Measurements from ENCODE around the gene EXOC3L1. TPM values are rescaled to one million over a fixed set of nuclear protein-coding genes. Genes with fewer than 3 reads are reported as not detected.
A peak's percentile ranks its signal among the peaks of the same experiment; 100 is the strongest.

The EXOC3L1 gene
- total and polyA plus RNA-seq, 12 donors: 1.8 to 8.8 (median 3.2) TPM

DNA sequence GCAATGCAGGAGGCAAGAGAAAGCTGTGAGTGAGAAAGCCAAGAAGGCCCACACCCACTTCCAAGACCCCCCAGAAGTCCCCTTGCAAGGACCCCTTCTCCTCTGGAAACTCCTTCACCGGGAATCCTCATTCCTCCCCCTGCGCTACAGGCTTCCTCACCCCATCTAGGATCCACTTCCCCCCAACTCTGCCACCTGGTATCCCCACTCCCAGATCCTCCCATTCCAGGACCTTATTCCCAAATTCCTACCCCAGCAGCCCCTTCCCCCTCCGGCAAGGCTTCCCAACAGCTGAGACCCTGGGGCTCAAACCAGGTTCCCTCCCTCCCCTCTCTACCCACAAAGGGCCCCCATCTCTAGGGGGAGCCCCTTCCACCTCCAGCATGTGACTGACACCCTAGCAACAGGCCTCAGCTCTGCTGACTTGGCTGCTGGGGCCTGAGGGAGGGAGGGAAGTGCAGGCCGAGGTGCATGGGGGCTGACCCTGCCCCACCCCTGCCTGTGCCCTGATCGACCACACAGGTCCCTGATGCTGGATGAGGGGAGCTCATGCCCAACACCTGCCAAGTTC is 23.3 kb downstream of the EXOC3L1 start:
- DNase-seq (no peak), ATAC-seq (no peak)
- no peaks in the 10 kb centered on the region for H3K9me3 ChIP-seq
- peaks cover 31 to 72% (median 55%) of the 10 kb centered on the region in 9 donors for H3K4me1 ChIP-seq
- H3K4me3 ChIP-seq: no peak overlapping the region
- TF ChIP-seq, protein P1, sequence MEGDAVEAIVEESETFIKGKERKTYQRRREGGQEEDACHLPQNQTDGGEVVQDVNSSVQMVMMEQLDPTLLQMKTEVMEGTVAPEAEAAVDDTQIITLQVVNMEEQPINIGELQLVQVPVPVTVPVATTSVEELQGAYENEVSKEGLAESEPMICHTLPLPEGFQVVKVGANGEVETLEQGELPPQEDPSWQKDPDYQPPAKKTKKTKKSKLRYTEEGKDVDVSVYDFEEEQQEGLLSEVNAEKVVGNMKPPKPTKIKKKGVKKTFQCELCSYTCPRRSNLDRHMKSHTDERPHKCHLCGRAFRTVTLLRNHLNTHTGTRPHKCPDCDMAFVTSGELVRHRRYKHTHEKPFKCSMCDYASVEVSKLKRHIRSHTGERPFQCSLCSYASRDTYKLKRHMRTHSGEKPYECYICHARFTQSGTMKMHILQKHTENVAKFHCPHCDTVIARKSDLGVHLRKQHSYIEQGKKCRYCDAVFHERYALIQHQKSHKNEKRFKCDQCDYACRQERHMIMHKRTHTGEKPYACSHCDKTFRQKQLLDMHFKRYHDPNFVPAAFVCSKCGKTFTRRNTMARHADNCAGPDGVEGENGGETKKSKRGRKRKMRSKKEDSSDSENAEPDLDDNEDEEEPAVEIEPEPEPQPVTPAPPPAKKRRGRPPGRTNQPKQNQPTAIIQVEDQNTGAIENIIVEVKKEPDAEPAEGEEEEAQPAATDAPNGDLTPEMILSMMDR (IDR thresholded peaks at IDR 0.05): no peak
- intact Hi-C loops (cut with DNase I): no loop called here
- H3K36me3 ChIP-seq: no peaks in the 10 kb centered on the region
- 81 to 87% methylated on average over 5 of the region's 5 CpGs for WGBS, 2 donors
- H3K27me3 ChIP-seq: peaks cover 0 to 91% (median 24%) of the 10 kb centered on the region in 7 donors
- H3K27ac ChIP-seq: no peak overlapping the region

GRCh38 chr16:67166110-67166547 is 23.8 kb downstream of the EXOC3L1 start:
- 46 to 47% methylated on average over 16 to 18 of the region's 18 CpGs for WGBS, 2 donors
- no peaks in the 10 kb centered on the region for H3K9me3 ChIP-seq
- H3K27me3 ChIP-seq: peaks cover 0 to 97% (median 24%) of the 10 kb centered on the region in 7 donors
- ATAC-seq: no peak
- H3K4me1 ChIP-seq: peaks cover 37 to 72% (median 60%) of the 10 kb centered on the region in 9 donors
- DNase-seq: no peak
- H3K27ac ChIP-seq: no peak overlapping the region
- no peak overlapping the region for H3K4me3 ChIP-seq
- no peaks in the 10 kb centered on the region for H3K36me3 ChIP-seq
- intact Hi-C loops (cut with DNase I): no loop called here
- TF ChIP-seq, protein P1 (IDR thresholded peaks at IDR 0.05): no peak

GRCh38 chr16:67165121-67166078 is 24.5 kb downstream of the EXOC3L1 start:
- DNase-seq: no peak
- Histone ChIP-seq H3K4me3 (peak overlapping the region; percentile 41 to 55 (median 48)), H3K27me3 (peaks cover 0 to 92% (median 24%) of the 10 kb centered on the region in 7 donors), H3K4me1 (peaks cover 37 to 69% (median 63%) of the 10 kb centered on the region in 9 donors), H3K9me3 (no peaks in the 10 kb centered on the region), H3K27ac (peak overlapping the region in 9 of 10 donors; percentile 49 to 85 (median 76)), H3K36me3 (no peaks in the 10 kb centered on the region)
- TF ChIP-seq, protein P1 (IDR thresholded peaks at IDR 0.05): no peak
- WGBS, 2 donors: 22% methylated on average over 62 to 85 of the region's 85 CpGs
- intact Hi-C loops (cut with DNase I): no loop called here
- no peak for ATAC-seq

GRCh38 chr16:67164599-67165061 is 25.3 kb downstream of the EXOC3L1 start, which contains the start of gene HSF4:
TSS of gene HSF4 (plus strand) at chr16:67164745. CDS start at chr16:67164812, 67 bp downstream.
- TF ChIP-seq, protein P1 (IDR thresholded peaks at IDR 0.05): no peak
- peaks cover 0 to 85% (median 24%) of the 10 kb centered on the region in 7 donors for H3K27me3 ChIP-seq
- intact Hi-C loops (cut with DNase I): no loop called here

More at GRCh38 chr16:67164599-67165061, 25.3 kb downstream of the EXOC3L1 start, which contains the start of gene HSF4:
- DNase-seq (peak in 1 of 2 donors; percentile 78), ATAC-seq (peak; percentile 32 to 48 (median 42))
- 1 to 2% methylated on average over 36 to 41 of the region's 41 CpGs for WGBS, 2 donors
- Histone ChIP-seq H3K9me3 (no peaks in the 10 kb centered on the region), H3K4me1 (peaks cover 33 to 67% (median 57%) of the 10 kb centered on the region in 9 donors), H3K4me3 (peak within 1 kb of the TSS; percentile 41 to 55 (median 48)), H3K27ac (peak within 1 kb of the TSS; percentile 68 to 87 (median 80)), H3K36me3 (no peaks in the 10 kb centered on the region)

Measured in heart right ventricle (tissue), 16 donors.